Nephron progenitor cell (in vitro differentiated cells): ENCODE results near the gene DAP.

Experiments used
- DNase-seq: peaks from one replicate; pipeline ENCODE4 v3.0.0; 2021
- H3K27ac Mint-ChIP-seq: 2 replicates; pipeline ENCODE4 v1.8.0; 2021; ENCODE audit warnings: mild to moderate bottlenecking, moderate library complexity, mixed read lengths
- H3K27me3 Mint-ChIP-seq: 2 replicates; pipeline ENCODE4 v1.8.0; 2021; ENCODE audit warnings: mild to moderate bottlenecking, low read depth, mixed read lengths; ENCODE audit not compliant: poor library complexity
- H3K36me3 Mint-ChIP-seq: 2 replicates; pipeline ENCODE4 v1.8.0; 2021; ENCODE audit warnings: low read depth, mixed read lengths
- H3K4me1 Mint-ChIP-seq: 2 replicates; pipeline ENCODE4 v1.8.0; 2021; ENCODE audit warnings: mixed read lengths
- H3K4me3 Mint-ChIP-seq: 2 replicates; pipeline ENCODE4 v1.8.0; 2021; ENCODE audit warnings: mild to moderate bottlenecking, moderate library complexity, mixed read lengths
- H3K9me3 Mint-ChIP-seq: 2 replicates; pipeline ENCODE4 v1.8.0; 2021; ENCODE audit warnings: mild to moderate bottlenecking, moderate library complexity, mixed read lengths
- TF ChIP-seq, protein P1 (sequence below): fragments of 200-600 bp; sonication (generic); IDR thresholded peaks from 2 replicates; pipeline ENCODE4 v1.5.0; 2021; ENCODE audit warnings: antibody characterized with exemption

The DAP gene

DNA sequence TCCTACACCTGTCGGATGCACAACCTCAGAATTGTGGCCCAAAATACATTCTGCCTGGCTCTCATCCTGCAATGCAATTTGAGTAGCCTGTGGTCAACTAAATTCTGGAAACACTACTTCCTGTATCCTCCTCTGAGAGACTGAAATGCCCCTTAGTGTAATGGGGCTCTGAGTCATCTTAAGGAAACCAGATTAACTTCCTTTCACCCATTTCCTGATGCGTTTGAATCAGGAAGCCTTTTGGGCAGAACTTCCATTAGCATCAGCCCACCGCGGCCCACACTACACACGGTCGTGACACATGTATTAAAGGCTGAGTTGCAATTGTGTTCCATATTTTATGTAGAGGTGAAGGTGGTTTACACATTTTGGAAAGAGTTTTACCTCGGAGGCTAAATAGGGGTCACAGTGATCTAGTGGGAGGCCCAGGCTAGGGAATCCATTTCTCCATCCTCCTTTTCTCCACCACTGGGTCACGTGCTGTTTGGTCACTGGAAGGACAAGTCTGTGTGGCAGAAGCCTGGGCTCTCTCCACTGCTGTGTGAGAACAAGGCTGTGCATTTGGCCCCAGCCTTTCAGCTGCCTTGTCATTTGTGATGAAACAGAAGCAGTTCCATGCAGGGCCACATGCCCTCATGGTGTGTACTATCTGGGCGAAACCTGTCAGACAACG is 55.9 kb downstream of the DAP start:
- Mint-ChIP-seq H3K4me3 (no peak overlapping the region), H3K9me3 (no peaks in the 10 kb centered on the region), H3K4me1 (peaks cover 22% of the 10 kb centered on the region), H3K27me3 (no peaks in the 10 kb centered on the region), H3K36me3 (peaks cover 7% of the 10 kb centered on the region), H3K27ac (no peak overlapping the region)
- TF ChIP-seq, protein P1, sequence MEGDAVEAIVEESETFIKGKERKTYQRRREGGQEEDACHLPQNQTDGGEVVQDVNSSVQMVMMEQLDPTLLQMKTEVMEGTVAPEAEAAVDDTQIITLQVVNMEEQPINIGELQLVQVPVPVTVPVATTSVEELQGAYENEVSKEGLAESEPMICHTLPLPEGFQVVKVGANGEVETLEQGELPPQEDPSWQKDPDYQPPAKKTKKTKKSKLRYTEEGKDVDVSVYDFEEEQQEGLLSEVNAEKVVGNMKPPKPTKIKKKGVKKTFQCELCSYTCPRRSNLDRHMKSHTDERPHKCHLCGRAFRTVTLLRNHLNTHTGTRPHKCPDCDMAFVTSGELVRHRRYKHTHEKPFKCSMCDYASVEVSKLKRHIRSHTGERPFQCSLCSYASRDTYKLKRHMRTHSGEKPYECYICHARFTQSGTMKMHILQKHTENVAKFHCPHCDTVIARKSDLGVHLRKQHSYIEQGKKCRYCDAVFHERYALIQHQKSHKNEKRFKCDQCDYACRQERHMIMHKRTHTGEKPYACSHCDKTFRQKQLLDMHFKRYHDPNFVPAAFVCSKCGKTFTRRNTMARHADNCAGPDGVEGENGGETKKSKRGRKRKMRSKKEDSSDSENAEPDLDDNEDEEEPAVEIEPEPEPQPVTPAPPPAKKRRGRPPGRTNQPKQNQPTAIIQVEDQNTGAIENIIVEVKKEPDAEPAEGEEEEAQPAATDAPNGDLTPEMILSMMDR: no peak
- no peak for DNase-seq

DNA sequence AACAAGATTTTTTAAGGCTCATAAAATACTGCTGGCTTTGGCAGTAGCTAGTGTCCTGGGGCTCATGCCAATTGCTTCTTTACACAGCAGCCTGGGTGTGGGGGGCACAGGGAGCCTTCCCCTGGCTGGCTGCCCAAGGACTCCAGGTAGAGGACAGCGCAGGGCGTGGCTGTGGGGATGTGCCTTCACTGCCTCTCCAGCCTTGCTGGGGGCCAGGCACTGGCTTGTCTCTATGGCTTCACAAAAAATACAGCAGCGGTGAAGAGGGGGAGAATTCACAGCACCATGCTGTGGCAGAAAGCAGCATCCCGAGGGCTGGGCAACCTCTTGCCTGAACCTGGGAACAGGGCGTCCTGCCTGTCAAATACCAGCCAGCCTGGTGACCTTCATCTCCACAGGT is 57.4 kb downstream of the DAP start:
- Mint-ChIP-seq H3K4me1 (peaks cover 24% of the 10 kb centered on the region), H3K27me3 (no peaks in the 10 kb centered on the region), H3K27ac (no peak overlapping the region), H3K36me3 (peaks cover 7% of the 10 kb centered on the region), H3K9me3 (no peaks in the 10 kb centered on the region), H3K4me3 (no peak overlapping the region)
- TF ChIP-seq, protein P1: no peak
- no peak for DNase-seq

DNA sequence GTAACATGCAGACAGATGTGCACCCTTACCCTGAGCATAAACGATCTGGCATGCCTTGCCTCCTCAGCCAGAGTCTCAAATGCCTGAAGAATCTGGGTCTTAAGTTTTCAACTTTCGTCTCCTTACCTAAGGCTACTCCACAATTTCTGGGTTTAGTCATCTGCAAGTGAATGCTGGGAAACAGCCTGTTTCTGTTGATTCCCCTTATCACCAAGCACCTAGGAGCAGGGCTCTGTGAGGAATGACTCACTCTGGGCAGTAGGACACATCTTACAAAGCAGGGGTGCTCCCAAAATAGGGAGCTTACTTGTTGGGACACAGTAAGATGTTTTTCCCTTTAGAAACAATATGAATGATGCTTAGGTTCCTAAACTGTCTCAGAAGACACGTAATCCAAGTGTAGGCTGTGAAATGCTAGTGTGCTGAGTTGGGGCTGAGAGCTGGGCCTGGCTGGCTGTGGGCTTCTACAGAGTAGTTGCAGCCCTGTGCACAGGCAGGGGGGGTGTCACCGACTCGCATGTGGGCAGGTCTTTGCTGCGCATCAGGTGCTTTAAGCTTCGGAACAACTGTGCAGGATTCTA is 58.0 kb downstream of the DAP start:
- Mint-ChIP-seq H3K27me3 (no peaks in the 10 kb centered on the region), H3K9me3 (no peaks in the 10 kb centered on the region), H3K4me3 (no peak overlapping the region), H3K36me3 (peaks cover 7% of the 10 kb centered on the region), H3K4me1 (peaks cover 24% of the 10 kb centered on the region), H3K27ac (no peak overlapping the region)
- no peak for DNase-seq
- TF ChIP-seq, protein P1: no peak

DNA sequence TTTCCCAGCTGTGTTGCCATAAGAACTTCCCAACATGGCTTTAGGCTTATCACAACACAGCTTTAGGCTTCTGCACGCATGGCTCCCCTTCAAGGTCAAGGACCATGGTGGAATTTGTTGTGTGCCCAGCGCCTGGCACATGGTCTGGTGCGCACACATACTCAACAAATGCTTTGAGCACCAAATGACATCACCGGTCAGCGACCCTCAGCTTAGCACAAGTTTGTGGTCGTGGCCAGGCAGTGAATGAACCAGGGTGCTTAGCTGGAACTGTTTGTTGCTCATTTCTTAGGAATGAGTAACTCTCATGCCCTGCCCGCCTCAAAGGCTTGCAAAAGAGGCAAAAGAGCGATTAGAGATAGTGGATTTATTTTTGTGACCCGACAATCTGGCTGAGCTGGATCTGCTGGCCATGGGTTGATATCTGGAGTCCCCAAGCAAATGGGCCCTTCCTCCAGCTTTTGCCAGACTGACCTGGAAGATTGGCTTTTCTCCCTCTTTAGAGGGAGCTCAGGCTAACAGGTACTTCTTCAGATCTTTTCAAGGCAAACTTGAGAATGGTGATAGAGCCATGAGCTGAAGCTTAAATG is 58.9 kb downstream of the DAP start:
- TF ChIP-seq, protein P1: no peak
- Mint-ChIP-seq H3K36me3 (peaks cover 7% of the 10 kb centered on the region), H3K27ac (peak overlapping the region; percentile 22), H3K27me3 (no peaks in the 10 kb centered on the region), H3K4me3 (no peak overlapping the region), H3K9me3 (no peaks in the 10 kb centered on the region), H3K4me1 (peaks cover 24% of the 10 kb centered on the region)
- DNase-seq: no peak

DNA sequence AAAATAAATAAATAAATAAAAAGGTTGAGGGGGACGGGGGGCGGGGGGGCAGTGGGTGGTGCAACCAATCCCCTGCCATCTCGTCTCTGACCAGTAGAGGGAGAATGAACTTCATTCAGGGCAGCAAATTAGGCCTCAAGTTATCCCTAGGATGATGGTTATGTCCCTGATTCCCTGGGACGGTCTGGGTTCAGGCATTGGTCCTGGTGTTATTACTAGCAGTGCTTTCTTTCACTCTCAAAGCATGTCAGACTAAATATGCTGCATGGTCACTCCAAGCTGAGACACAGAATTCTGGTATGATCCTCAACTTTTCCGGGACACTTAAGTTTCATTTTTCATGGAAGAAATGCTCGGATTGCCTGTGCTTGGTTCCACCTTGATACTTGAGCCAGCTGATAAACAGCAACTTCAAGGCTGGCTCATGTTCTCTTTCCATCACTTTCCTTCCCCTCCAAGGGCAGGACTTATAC is 59.4 kb downstream of the DAP start:
- no peaks in the 10 kb centered on the region for H3K9me3 Mint-ChIP-seq
- TF ChIP-seq, protein P1: peak; percentile 78
- peaks cover 24% of the 10 kb centered on the region for H3K4me1 Mint-ChIP-seq
- H3K4me3 Mint-ChIP-seq: no peak overlapping the region
- peak overlapping the region; percentile 22 for H3K27ac Mint-ChIP-seq
- no peaks in the 10 kb centered on the region for H3K27me3 Mint-ChIP-seq
- DNase-seq: peak; percentile 61
- H3K36me3 Mint-ChIP-seq: peaks cover 7% of the 10 kb centered on the region
